Vagina (tissue), 2 donors: ENCODE results near the gene ZBTB16.

Source experiments
- POLR2A ChIP-seq, 2 donors: fragments of 450-650 bp; IDR thresholded peaks; one replicate each; pipeline ENCODE4 v1.6.1; 2017; ENCODE audit warnings: antibody characterized with exemption in 2 of 2, mild to moderate bottlenecking in 2 of 2, moderate library complexity in 2 of 2
- POLR2AphosphoS5 ChIP-seq, 2 donors: sonication (generic); formaldehyde crosslinking; IDR thresholded peaks; one replicate each; pipeline ENCODE4 v1.9.0; 2017; ENCODE audit warnings: antibody characterized with exemption in 2 of 2, mild to moderate bottlenecking in 2 of 2, low read depth in 1 of 2; ENCODE audit not compliant: insufficient read depth in 1 of 2
- TF ChIP-seq, protein P1 (sequence below), 3 experiments: fragments of 450-650 bp in 2 of 3; fragments of 200-600 bp in 1 of 3; sonication (generic) in 1 of 3; IDR thresholded peaks; one replicate each; pipeline ENCODE4 v1.5.1; 2017 to 2019; ENCODE audit warnings: antibody characterized with exemption in 3 of 3, mild to moderate bottlenecking in 2 of 3, moderate library complexity in 2 of 3

DNA sequence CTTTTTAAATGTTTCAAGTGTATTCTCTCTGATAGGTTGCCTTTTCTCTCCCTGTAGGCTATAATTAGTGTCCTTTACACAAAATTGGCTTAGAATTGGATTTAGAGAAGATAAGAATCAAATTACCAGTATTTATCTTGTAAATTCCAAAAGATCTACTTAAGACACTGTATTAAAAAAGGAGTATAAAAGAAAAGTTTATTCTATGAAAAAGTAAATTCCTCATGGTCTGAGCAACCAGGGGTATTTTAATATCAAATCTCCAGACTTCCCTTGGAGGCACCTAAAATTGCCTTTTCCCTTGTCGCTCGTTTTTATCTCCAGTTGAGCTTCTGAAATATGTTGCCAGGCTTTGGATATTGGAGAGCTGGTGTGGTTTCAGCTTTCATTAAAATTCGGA, 36.4 kb downstream of the ZBTB16 start:
- TF ChIP-seq, protein P1, sequence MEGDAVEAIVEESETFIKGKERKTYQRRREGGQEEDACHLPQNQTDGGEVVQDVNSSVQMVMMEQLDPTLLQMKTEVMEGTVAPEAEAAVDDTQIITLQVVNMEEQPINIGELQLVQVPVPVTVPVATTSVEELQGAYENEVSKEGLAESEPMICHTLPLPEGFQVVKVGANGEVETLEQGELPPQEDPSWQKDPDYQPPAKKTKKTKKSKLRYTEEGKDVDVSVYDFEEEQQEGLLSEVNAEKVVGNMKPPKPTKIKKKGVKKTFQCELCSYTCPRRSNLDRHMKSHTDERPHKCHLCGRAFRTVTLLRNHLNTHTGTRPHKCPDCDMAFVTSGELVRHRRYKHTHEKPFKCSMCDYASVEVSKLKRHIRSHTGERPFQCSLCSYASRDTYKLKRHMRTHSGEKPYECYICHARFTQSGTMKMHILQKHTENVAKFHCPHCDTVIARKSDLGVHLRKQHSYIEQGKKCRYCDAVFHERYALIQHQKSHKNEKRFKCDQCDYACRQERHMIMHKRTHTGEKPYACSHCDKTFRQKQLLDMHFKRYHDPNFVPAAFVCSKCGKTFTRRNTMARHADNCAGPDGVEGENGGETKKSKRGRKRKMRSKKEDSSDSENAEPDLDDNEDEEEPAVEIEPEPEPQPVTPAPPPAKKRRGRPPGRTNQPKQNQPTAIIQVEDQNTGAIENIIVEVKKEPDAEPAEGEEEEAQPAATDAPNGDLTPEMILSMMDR (IDR thresholded peaks at IDR 0.05), result no peak
- TF ChIP-seq POLR2A (IDR thresholded peaks at IDR 0.05) (no peak), POLR2AphosphoS5 (IDR thresholded peaks at IDR 0.05; ENCODE audit: insufficient read depth in 1 of 2, low read depth in 1 of 2) (no peak)
